ENCODE measurements around the gene MMP3.

Gene MMP3

DNA sequence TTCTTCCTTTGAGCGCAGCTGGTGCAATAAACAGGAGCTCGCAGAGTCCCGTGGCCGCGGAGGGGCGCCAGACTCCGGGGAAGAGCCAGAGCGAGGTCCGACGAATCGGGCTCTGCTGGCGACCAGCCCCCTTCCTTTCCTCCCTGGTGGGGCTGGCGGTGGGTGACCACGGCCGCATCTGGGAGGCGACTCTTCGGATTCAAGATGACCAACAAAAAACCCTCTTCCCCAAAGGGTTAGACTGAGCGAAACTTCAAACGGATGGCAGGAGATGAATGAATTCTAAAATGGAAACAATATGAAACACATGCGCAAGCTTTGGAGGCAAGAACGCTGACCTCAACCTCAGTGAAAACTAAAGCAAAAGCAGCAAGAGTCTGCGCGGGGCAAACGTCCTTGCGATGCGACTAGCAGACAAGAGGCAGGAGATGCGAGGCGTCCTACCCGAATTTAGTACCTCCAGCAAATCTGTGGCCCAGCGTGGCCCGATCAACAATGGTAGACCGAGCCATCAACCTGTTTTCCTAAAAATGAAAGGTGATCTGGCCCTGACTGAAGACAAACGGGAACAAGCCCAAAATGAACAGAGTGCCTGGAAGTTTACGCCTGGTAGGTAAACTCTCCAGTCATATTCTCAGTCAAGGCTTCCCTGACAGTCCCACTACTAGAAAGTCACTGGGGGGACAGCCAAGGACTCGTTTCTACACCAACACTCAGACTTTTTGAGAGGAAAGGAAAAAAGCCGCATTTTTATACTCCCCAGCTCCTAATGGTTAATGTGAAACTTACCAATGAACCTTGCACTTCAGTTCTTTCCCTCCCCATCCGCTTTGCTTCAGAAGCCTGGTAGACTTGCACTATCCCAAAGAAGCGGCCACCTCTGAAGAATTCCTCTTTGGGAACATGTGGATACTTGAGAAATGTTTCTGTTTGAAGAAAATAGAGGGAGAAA is 11.6 kb downstream of the MMP3 start:
- no peak for DNase-seq

DNA sequence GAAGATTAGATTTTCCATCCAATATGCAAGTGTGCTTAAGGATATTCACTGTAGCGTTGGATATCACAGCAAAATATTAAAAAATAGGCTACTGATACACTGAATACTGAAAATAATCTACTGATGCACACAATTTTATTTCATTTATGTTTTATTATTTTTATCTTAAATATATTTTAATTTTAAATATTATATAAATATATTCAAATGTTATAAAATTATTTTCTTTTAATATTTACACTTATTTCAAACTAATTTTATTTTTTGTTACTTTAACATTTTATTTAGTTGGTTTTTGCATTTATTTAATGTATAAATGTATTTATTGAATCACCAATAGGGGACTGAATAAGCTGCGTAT is 12.3 kb downstream of the MMP3 start:
- DNase-seq: no peak

DNA sequence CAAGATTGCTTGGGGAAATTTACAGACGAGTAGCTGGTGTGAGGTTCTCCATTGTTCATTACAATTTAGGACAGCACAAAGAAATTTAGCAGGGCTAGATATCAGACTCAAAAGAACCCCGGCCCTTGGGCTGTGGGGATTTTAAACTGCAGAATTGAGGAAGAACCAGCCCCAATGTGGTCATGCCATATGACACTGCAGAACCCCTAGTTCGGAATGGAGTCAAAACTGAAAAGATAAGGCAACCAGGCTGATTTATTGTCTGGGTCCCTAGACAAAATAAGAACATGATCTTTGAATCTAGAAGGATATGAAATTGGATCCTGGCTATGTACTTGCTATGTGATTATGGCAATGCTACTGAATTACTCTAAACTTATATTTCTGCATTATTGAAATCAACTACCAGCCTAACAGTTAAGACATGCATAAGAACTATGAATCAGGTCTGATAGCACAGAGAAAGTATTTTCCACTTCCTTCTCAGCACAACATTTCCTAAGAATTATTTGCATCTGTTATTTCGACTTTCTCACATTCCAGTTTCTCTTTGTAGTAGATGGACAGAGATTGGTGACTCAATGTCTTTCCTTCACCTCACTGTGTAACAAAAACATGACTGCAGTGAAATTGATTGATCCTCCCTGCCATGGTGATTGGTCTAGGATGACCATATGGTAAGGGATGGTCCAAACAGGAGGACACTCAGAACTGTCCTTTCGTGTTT is 13.2 kb downstream of the MMP3 start:
- DNase-seq: peak; percentile 32

DNA sequence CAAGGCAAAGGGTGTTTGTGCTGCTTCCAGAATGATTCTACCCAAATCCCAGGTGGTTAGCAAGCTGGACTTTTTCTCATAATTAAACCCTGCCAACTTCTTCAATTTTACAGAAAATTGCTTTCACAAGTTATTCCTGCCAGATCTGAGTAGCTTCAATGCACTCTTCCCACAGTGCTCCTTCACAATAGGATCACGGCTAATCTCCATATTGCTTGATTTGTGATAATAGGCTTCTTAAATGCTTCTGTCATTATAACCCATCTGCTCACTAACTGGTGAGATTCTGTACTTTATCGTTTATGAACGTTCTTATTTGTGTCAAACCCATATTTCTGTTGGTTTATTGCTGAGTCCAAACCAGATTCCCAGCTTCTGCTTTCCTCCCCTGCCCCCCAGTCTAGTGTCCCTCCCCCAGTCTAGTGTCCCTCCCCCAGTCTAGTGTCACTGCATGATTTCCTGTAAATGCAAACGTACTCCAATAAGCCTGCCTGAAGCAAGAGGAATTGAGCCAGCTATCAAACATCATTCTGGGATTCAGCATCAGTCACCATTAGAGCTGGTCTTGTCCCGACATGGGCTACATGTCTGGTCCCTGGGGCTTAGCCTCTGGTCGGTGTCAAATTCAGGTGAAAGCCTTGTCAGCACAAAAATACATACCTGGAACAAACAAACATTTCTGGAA is 14.0 kb downstream of the MMP3 start:
- DNase-seq: no peak

DNA sequence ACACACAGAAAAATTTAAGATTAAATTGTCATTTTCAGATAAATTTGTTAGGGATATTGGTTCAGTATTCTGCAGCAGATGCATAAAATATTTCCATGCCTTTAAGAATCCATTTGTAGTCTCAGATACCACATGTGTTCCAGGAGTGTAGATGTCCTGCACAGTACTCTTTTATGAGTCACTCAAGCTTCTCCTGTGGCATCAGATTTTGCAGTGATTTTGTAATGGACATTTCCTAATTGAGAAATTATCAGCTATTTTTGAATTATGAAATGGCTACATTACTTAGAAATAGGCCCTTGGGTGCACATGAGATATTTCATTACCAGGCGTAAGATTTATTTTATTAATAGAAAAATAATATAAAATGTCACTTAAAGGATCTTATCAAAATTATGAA is 18.9 kb downstream of the MMP3 start:
- peak; percentile 56 for DNase-seq

DNA sequence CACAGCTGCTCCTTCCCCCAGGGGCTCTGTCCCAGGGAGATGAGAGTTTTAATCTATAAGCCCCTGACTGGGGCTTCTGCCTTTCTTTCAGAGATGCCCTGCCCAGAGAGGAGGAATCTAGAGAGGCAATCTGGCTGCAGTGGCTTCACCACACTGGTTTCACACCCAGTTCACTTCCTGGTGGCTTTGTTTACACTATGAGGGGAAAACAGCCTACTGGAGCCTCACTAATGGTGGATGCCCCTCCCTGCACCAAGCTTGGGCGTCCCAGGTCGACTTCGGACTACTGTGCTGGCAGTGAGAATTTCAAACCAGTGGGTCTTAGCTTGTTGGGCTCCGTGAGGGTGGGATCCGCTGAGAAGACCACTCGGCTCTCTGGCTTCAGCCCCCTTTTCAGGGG is 23.9 kb downstream of the MMP3 start:
- DNase-seq: no peak

DNA sequence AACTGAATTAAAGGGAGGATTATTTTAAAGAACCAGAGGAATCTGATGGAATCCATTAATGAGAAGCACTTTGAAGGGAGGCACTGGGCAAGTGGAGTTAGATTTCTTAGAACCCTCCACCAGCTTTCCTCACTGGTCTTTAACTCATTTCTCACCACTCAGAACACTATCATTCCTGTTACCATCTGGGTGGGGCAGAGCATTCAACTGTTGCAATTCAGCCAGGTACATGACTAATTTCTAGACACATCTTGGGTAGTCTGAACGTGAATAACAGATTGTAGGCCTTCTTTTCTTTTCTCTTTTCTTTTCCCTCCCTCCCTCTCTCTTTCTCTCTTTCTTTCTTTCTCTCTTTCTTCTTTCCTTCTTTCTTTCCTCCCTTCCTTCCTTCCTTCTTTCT is 29.9 kb downstream of the MMP3 start:
- no peak for DNase-seq

DNA sequence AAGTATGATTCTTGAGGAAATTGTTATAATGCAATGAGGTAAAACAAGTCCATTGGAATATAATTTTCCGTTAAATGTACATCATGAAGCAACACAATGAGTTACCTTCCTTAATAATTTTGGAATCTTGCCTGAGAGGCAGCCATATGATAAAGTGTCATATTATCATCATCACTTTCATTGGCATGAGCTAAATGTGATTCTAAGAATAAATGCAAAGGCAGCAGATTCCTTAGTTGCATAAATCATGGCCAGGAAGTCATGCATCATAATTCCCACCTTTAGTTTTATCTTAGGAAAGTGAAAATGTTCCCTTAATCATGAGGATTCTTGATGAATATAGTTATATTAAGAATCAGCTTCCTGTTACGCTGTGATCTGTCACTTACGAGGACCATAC is 31.2 kb downstream of the MMP3 start:
- DNase-seq: no peak

DNA sequence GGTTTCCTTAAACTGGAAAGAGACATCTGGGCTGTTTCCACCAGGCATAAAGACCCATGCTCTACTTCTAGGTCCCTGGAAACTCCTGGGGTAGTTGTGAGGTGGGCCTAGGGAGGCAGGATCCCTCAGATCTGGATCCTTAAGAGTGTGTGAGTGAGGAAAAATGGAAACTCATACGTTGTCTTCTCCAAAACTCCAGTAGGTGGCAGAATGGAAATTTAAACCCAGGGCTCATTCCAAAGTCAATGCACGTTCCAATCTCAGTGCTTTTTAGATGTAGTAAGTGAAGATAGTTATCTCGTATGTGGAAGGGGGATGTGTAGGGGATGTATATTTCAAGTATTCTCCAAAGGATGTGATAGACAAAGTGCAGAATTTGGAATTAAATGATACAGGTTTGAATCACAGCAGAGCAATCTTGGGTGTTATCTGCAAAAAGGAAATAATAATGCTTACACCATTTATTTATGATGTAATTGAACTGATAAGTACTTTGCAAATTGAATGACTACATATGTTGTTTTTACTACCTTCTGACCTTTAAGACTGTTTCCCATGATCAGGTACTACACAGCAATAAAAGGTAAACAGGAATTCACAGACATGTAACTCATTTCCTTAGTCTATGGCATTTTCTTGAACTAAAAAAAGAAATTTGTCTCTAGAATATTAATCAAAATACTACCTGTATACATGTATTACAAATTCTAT is 32.3 kb downstream of the MMP3 start:
- peak; percentile 15 for DNase-seq

DNA sequence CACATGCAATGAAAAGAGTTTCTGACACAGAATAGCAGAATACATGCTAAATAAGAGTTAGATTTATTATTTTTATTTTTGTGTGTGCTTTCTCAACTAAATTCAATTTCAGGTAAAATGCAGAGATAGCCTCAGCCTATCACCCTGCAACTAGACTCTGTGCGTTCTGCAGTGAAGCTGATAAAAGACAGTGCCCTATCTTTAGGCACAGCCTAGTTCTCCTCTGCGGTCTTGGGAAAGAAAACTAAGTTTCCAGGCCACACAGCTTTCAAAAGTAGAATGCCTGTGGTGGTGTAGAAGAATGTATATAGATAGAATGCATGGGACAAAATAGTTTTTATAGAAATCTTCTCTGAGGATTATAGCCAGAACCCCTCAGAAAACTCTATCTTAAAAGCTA is 33.4 kb downstream of the MMP3 start:
- no peak for DNase-seq

DNA sequence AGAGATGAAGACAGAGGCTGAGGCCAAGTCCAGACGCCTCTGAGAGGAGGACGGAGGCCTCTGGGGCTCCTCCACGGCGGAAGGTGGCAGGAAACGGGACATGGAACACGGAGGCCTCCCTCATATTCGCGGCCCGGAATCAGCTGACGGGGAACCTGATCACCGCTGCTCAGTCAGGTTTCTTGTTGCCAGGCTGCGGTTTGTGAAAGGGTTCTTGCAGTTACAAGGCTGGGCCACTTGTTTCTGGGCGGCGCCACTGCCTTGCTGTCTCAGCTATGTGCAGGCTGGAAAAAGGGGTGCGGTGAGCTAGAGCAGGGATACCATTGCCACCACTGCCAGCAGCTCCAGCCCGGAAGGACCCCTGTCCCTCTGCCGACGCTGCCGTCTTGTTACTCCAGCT is 35.5 kb downstream of the MMP3 start:
- DNase-seq: peak; percentile 21

DNA sequence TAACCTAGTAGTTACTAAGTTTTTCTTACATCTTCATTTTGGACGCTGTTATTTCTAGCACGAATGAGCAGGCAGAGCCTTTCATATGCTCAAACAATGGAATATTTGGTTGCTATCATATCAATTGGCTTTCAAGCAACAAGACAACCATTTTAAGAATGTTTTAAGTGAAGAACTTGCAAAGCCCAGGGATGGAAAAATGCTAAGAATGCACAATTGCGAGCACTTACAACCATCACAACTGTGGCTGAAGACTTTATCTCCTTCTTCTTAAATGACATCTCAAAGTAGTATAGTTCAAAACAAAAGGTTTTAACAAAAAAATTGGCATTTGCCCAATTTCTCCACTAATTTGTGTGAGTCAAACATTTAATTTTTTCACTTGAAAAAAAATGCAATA is 37.1 kb downstream of the MMP3 start:
- no peak for DNase-seq

DNA sequence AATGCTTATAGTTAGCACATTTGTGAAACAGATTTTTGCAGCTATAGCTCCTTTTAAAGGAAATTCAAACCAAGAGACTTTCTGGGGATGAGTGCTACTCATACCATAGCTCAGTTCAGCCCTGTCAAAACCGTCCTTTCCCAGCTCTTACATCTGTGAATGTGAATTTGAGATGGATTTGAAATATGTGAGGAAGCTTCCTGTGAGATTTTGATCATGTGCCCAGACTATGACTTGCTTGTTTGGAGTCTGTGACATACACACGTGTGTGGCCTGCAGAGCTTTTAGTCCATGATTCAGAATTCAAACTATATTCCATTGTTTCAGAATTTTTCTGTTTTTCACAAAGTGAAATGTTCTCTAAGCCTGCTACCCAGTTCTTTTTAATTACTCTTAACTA is 41.1 kb downstream of the MMP3 start:
- DNase-seq: no peak

DNA sequence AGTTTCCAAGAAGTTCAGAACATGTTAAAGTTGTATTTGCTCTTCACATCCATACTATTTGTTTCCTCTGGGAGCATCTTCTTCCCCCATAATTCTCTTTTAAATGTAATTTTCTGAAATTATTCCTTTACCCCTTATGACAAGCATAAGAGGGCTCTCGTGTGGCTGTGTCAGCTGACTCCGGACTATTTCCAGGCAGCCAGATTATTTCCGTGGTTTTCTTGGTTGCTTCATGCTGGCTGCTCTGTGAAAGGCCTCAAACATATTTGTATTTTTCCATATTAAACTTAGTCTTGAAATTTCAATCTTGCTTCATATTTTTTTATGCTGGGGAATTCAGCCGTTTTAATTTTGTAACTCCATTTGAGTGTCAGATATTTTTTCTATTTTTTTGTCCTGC is 42.6 kb downstream of the MMP3 start:
- DNase-seq: no peak

DNA sequence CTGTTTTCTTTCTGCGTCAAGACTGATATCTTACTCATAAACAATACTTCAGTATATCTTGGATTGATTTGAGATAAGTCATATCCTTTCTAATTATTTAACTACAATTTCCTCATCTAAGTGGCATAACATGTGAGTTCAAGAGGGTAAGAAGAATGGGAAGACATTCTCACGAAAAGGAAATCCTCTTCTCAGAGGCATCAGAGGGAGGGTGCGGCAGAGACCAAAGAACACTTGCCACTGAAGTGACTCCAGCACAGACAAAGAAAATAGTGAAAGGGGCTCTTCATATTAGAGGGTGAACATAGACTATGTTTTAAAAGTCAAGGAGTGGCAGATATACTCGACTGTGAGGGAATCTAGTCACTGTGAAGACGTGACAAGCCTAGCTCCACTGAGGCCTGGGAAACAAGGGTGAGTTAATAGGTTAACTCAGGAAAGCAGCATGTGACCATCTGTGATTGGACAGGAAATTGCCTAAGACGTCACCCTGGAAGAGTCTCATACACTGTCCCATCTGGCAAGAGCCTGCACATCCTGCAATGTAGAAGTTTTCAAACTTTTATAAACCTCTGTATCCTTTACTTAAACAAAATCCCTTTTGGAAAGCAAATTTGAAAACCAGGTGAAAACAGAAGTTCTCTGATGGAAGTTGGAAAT is 43.6 kb downstream of the MMP3 start:
- peak; percentile 20 for DNase-seq

DNA sequence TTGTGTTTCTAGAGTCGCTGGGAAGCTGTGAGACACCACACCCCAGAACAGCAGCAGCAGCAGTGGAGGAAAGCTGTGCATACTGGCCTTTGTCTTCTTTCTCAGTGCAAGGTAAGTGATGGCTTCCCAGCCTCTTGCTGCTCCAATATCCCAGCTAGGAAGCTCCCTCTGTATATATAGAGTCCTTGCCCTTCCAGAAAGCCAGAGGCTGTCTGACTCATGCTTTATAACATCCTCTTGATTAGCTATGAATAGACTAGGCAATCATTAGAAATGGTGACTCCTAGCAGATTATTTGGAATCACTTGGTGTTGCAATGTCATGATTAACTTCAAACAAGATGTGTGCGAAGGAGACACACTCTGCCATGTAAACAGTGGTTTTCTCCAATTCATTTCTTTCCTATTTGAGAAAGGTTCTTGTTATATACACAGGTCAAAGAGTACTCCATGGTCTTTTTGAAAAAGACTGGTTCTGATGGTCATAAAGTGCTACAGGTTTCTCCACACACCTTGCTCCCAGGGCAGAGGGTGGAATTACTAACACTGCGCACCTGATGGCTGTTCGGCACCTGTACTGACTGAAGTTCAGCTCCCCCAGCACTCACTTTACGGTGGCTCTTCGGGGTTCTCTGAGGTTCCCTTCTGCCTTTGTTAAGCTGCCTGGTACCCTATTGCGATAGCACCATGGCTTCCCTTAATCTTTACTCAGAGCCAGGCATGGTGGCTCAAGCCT is 45.2 kb downstream of the MMP3 start, which contains the start of gene MMP1:
Gene MMP1 (minus strand): TSS at position 149 of the 735 bp plus-strand sequence. CDS start 68 bp downstream, at position 81.
- DNase-seq: no peak

DNA sequence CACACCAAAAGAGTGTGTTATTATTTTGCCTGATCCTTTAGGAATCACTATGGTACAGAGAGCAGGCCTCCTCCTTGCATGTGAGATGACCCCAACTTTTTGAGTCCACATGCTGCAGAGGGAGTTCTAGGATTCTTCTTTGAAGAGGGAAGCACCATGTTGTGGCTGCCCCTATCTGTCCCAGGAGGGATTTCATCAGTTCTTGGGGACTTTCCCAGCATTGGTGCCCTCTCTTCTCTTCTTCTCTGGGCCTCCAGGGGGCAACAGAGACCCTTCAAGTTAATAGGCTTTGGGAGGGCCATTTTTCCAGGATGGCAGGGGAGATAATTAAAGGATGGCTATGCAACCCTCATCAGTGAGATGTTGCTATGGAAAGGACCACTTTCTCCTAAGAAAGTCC is 49.0 kb downstream of the MMP3 start:
- peak; percentile 62 for DNase-seq

DNA sequence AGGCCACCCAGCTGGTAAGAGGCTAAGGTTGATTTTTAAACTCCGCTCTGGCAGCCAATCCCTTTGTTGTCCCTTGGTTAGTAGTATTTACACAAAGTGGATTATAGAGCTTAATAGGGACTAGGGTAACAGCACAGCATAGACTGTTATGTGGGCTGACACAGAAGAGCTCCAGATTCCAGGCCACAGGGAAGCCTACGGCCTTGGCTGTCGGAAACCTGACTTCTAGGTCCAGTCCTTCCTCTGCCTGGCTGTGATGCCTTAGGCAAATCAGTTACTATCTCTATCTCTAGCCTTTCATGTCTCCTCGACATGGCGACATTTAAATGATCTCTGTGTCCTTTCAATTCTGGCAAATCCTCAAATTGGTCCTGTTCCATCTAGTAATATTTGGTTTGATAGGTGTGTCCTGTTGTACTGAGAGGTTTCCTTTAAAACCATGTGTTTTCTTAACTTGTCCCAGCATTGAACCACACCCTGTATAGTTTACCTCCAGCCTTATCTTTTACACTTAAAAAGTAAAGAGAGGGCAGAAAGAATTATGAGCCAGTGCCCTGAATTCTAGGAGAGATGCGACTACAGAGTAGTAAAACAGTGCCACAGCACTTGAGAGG is 49.6 kb downstream of the MMP3 start:
- DNase-seq: no peak

DNA sequence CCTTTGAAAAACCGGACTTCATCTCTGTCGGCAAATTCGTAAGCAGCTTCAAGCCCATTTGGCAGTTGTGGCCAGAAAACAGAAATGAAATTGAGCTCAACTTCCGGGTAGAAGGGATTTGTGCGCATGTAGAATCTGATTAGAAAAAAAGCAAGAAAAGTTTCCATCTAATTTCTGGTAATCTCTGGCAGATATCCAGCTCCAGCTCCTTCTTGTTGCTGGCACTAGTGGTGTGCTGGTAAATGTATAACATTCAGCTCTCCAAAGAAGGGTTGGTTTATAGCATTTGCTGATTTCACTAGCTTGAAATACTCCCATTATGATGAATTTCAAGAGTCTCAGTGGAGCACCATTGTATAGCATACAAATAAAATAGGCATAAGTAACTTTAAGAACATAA is 50.8 kb downstream of the MMP3 start:
- no peak for DNase-seq

DNA sequence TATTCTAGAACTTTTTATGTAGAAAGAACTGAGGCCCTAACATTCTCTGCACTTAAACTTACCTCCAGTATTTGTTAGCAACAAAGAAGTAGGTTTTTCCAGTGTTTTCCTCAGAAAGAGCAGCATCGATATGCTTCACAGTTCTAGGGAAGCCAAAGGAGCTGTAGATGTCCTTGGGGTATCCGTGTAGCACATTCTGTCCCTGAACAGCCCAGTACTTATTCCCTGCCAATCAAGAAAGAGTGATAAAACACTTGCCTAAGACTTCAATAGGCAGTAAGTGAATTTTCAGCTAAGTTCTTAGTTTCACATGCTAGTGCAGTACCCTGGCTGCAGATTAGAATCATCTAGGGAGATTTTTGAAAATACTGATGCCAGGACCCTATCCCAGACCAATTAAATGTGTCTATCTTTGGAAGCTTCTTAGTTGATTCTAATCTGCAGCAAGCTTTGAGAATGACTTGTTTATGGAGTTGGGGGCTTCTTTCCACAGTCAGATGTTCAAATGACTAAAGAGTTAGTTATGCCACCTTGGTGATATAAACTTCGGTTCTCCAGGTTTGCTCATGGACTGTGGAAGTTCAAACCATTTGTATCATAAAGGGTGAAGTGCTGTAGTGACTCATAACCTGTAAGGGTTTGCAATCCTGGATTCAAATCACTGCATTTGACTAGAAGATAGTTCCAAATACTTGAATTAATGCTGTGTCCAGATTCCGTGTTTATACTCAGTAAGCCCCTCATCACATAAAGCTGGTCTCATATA is 52.0 kb downstream of the MMP3 start:
- DNase-seq: no peak
